Smooth muscle cell (in vitro differentiated cells): ENCODE data around the gene CNGA3. TPM values are rescaled to one million over a fixed set of nuclear protein-coding genes. Genes with fewer than 3 reads are reported as not detected.

Experiments
- DNase-seq: peaks from one replicate; lab custom pipeline; 2025; ENCODE audit not compliant: unreplicated experiment; lab: John Stamatoyannopoulos, UW
- H2AFZ ChIP-seq: fragments of 200-600 bp; sonication (generic); 2 replicates; pipeline ENCODE4 v1.6.0; 2016; ENCODE audit warnings: antibody characterized with exemption, low read depth, mild to moderate bottlenecking
- H3F3A ChIP-seq: fragments of 200-600 bp; sonication (generic); 2 replicates; pipeline ENCODE4 v1.6.0; 2017; ENCODE audit warnings: antibody characterized with exemption, low read depth
- H3K27ac ChIP-seq: fragments of 200-600 bp; sonication (generic); 2 replicates; pipeline ENCODE4 v1.5.1; 2016; ENCODE audit warnings: low read depth, mild to moderate bottlenecking
- H3K27me3 ChIP-seq: fragments of 200-600 bp; sonication (generic); 2 replicates; pipeline ENCODE4 v1.6.1; 2016; ENCODE audit warnings: low read depth, mild to moderate bottlenecking
- H3K36me3 ChIP-seq: fragments of 200-600 bp; sonication (generic); 2 replicates; pipeline ENCODE4 v1.5.1; 2016; ENCODE audit warnings: low read depth
- H3K4me1 ChIP-seq: fragments of 200-600 bp; sonication (generic); 2 replicates; pipeline ENCODE4 v1.5.1; 2016; ENCODE audit warnings: low read depth
- H3K4me2 ChIP-seq: fragments of 200-600 bp; sonication (generic); 2 replicates; pipeline ENCODE4 v1.6.0; 2016; ENCODE audit warnings: mild to moderate bottlenecking
- H3K4me3 ChIP-seq: fragments of 200-600 bp; sonication (generic); 2 replicates; pipeline ENCODE4 v1.5.1; 2016; ENCODE audit warnings: mild to moderate bottlenecking
- H3K79me2 ChIP-seq: fragments of 200-600 bp; sonication (generic); 2 replicates; pipeline ENCODE4 v1.6.0; 2016; ENCODE audit warnings: low read depth, mild to moderate bottlenecking
- H3K9ac ChIP-seq: fragments of 200-600 bp; sonication (generic); 2 replicates; pipeline ENCODE4 v1.6.0; 2016; ENCODE audit warnings: low read depth
- H3K9me3 ChIP-seq: fragments of 200-600 bp; sonication (generic); replicated peaks from 2 replicates; pipeline ENCODE4 v1.5.1; 2016; ENCODE audit warnings: low read depth
- H4K20me1 ChIP-seq: fragments of 200-600 bp; sonication (generic); 2 replicates; pipeline ENCODE4 v1.6.0; 2016; ENCODE audit warnings: low read depth
- WGBS: methylation state at CpG from one replicate; pipeline ENCODE4 v1.1.7; 2016; ENCODE audit warnings: low lambda C conversion rate; 5-methylcytosine and 5-hydroxymethylcytosine counted together
- polyA plus RNA-seq: library from polyadenylated mRNA; unstranded; fragments of >200 nt; fragmentation: Nextera tagmentation; extraction: Ambion mirVana; gene quantifications from 2 replicates; pipeline ENCODE4 v1.2.1, GENCODE V29; 2016
- total RNA-seq: library from RNA; depleted of rRNA; stranded (reverse); fragments of >200 nt; gene quantifications from 2 replicates; pipeline ENCODE4 v1.2.3, GENCODE V29; 2014
- TF ChIP-seq, protein P1 (sequence below): fragments of 200-600 bp; sonication (generic); IDR thresholded peaks from 2 replicates; pipeline ENCODE4 v1.5.1; 2017; ENCODE audit warnings: borderline replicate concordance, mild to moderate bottlenecking, antibody characterized with exemption; ENCODE audit not compliant: insufficient read depth, poor library complexity, severe bottlenecking

The CNGA3 gene
- total and polyA plus RNA-seq, 2 experiments from 2014 or later, result not detected

DNA sequence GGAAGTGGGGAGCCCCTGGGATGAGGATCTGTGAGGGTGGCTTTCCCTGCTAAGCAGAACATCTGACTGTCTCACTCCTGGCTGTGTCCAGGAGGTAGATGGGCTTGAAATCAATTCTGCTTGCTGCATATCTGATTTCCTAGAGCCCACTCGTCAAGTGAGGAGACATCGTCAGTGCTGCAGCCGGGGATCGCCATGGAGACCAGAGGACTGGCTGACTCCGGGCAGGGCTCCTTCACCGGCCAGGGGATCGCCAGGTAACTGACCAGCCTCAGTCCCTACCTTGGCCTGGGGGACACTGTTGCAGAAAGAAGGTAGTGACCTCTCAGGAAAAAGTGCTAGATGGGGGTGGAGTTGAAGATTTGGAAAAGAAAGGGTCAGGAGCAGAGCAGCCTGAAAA lies 31.3 kb downstream of the CNGA3 start:
- Histone ChIP-seq H4K20me1 (no peaks in the 10 kb centered on the region), H3K4me3 (no peak overlapping the region), H3K9ac (no peak overlapping the region), H3K79me2 (no peaks in the 10 kb centered on the region), H3K36me3 (no peaks in the 10 kb centered on the region), H3K27ac (no peak overlapping the region), H3K4me2 (no peak overlapping the region), H3K9me3 (no peaks in the 10 kb centered on the region), H3K27me3 (peaks cover 11% of the 10 kb centered on the region), H3F3A (no peaks in the 10 kb centered on the region), H2AFZ (no peak overlapping the region), H3K4me1 (no peaks in the 10 kb centered on the region)
- DNase-seq, result no peak
- WGBS, result 84% methylated on average over 7 of the region's 7 CpGs
- TF ChIP-seq, protein P1, sequence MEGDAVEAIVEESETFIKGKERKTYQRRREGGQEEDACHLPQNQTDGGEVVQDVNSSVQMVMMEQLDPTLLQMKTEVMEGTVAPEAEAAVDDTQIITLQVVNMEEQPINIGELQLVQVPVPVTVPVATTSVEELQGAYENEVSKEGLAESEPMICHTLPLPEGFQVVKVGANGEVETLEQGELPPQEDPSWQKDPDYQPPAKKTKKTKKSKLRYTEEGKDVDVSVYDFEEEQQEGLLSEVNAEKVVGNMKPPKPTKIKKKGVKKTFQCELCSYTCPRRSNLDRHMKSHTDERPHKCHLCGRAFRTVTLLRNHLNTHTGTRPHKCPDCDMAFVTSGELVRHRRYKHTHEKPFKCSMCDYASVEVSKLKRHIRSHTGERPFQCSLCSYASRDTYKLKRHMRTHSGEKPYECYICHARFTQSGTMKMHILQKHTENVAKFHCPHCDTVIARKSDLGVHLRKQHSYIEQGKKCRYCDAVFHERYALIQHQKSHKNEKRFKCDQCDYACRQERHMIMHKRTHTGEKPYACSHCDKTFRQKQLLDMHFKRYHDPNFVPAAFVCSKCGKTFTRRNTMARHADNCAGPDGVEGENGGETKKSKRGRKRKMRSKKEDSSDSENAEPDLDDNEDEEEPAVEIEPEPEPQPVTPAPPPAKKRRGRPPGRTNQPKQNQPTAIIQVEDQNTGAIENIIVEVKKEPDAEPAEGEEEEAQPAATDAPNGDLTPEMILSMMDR, result no peak

DNA sequence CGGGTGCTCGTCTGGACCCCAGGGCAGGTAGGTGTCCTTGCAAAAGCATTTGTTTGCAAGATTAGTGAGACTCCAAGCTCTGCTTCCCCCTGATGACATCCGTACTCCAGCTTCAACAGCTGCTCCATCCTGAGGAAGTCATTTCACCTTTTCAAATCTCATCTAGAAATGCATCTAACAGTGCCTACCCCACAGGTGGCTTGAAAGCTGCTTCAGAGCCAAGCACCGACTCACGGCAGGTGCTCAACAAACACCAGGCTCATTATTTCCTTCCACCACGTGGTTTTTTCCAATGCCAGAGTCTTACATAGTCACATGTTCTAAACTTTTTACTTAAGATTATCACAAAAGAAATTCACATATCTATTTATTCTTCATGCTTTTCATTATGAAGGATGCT lies 31.9 kb downstream of the CNGA3 start:
- no peak overlapping the region for H3K27ac ChIP-seq
- H3F3A ChIP-seq, result no peaks in the 10 kb centered on the region
- H3K9me3 ChIP-seq, result no peaks in the 10 kb centered on the region
- H4K20me1 ChIP-seq, result no peaks in the 10 kb centered on the region
- TF ChIP-seq, protein P1, result no peak
- no peak overlapping the region for H3K9ac ChIP-seq
- H3K4me3 ChIP-seq, result no peak overlapping the region
- H3K4me2 ChIP-seq, result no peak overlapping the region
- no peaks in the 10 kb centered on the region for H3K79me2 ChIP-seq
- H3K36me3 ChIP-seq, result no peaks in the 10 kb centered on the region
- 90% methylated on average over 6 of the region's 6 CpGs for WGBS
- no peak overlapping the region for H2AFZ ChIP-seq
- no peak for DNase-seq
- peaks cover 11% of the 10 kb centered on the region for H3K27me3 ChIP-seq
- no peaks in the 10 kb centered on the region for H3K4me1 ChIP-seq

DNA sequence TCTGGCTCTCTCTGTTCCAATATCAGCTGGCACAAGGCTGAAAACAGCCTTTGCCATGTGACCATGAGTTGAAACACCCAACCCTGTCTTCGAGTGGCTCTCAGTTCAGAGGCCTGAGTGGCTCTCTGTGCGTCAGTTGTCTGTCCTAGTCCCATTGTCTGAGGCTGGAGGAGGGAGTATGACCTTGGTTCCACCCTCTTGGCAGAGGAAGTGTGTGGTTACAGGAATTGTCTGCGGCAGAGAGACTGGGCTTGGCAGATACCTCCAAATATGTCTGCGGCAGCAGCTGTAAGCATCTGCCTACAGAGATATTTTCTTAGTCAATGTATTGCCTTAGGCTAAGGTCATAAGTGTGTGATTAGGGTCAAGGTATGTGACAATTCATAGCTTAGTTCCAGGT lies 32.6 kb downstream of the CNGA3 start:
- H3K36me3 ChIP-seq, result no peaks in the 10 kb centered on the region
- H3K9me3 ChIP-seq, result no peaks in the 10 kb centered on the region
- 72% methylated on average over 4 of the region's 4 CpGs for WGBS
- TF ChIP-seq, protein P1, result no peak
- DNase-seq, result no peak
- no peaks in the 10 kb centered on the region for H3K79me2 ChIP-seq
- no peak overlapping the region for H3K9ac ChIP-seq
- no peak overlapping the region for H3K4me2 ChIP-seq
- H3K27ac ChIP-seq, result no peak overlapping the region
- no peaks in the 10 kb centered on the region for H3F3A ChIP-seq
- no peaks in the 10 kb centered on the region for H3K4me1 ChIP-seq
- H4K20me1 ChIP-seq, result no peaks in the 10 kb centered on the region
- H3K4me3 ChIP-seq, result no peak overlapping the region
- H2AFZ ChIP-seq, result no peak overlapping the region
- H3K27me3 ChIP-seq, result peaks cover 11% of the 10 kb centered on the region
